ENCODE data around the gene ABCC3.

The ABCC3 gene

GRCh38 chr17:50681263-50682200 is 46.9 kb downstream of the ABCC3 start:
- no peak overlapping the region for H3K4me3 ChIP-seq (ENCODE audit: low read length)
- TF ChIP-seq CTCF (conservative IDR thresholded peaks at IDR 0.05; ENCODE audit: low read length): peak; percentile 73
- DNase-seq (ENCODE audit: low read depth): peak; percentile 83

- no peak overlapping the region for H3K4me3 ChIP-seq (ENCODE audit: low read length)
- DNase-seq (ENCODE audit: low read depth): no peak
- no peak for TF ChIP-seq CTCF (conservative IDR thresholded peaks at IDR 0.05; ENCODE audit: low read length)
These were observed 47.8 kb downstream of the ABCC3 start for GRCh38 chr17:50682441-50682840.

- no peak for TF ChIP-seq CTCF (conservative IDR thresholded peaks at IDR 0.05; ENCODE audit: low read length)
These were observed 48.3 kb downstream of the ABCC3 start for GRCh38 chr17:50682938-50683337.

GRCh38 chr17:50683434-50684287 is 49.0 kb downstream of the ABCC3 start:
- no peak for DNase-seq (ENCODE audit: low read depth)
- no peak overlapping the region for H3K4me3 ChIP-seq (ENCODE audit: low read length)
- TF ChIP-seq CTCF (conservative IDR thresholded peaks at IDR 0.05; ENCODE audit: low read length): no peak

More at GRCh38 chr17:50682938-50683337, 48.3 kb downstream of the ABCC3 start:
- H3K4me3 ChIP-seq (ENCODE audit: low read length): no peak overlapping the region
- DNase-seq (ENCODE audit: low read depth): no peak

- DNase-seq (ENCODE audit: low read depth): no peak
- no peak overlapping the region for H3K4me3 ChIP-seq (ENCODE audit: low read length)
- no peak for TF ChIP-seq CTCF (conservative IDR thresholded peaks at IDR 0.05; ENCODE audit: low read length)
These were observed 49.6 kb downstream of the ABCC3 start for GRCh38 chr17:50684288-50684611.

- DNase-seq (ENCODE audit: low read depth): no peak
- no peak for TF ChIP-seq CTCF (conservative IDR thresholded peaks at IDR 0.05; ENCODE audit: low read length)
- no peak overlapping the region for H3K4me3 ChIP-seq (ENCODE audit: low read length)
These were observed 50.1 kb downstream of the ABCC3 start for GRCh38 chr17:50684612-50685333.

Measured in AG10803 (cell line).